Measurements from ENCODE around the gene BCL2L2. TPM values are rescaled to one million over a fixed set of nuclear protein-coding genes. Genes with fewer than 3 reads are reported as not detected.
"Not testable (repeated sequence)": the region's sequence is repeated elsewhere in the genome, so short reads cannot be mapped to it uniquely, and the experiment has no call there.

Gene BCL2L2
- total RNA-seq (ENCODE audit: unreplicated experiment): 32.6 TPM
- long read RNA-seq, partial matches to known transcripts: 0 of 1 reads
- long read RNA-seq, other reads (novel, unspliced or antisense): 1 of 1 reads

GRCh38 chr14:23306412-23307145 lies at the start of gene BCL2L2:
TSS of gene BCL2L2 (plus strand) at chr14:23306833. CDS start at chr14:23307768, 935 bp downstream.
- Mint-ChIP-seq H3K9me3 (ENCODE audit: unreplicated experiment) (peaks cover 9% of the 10 kb centered on the region), H3K4me3 (ENCODE audit: unreplicated experiment) (peak within 1 kb of the TSS; percentile 97), H3K4me1 (ENCODE audit: low read depth, unreplicated experiment) (peaks cover 8% of the 10 kb centered on the region), H3K27me3 (ENCODE audit: unreplicated experiment) (peaks cover 15% of the 10 kb centered on the region), H3K27ac (ENCODE audit: unreplicated experiment) (peak within 1 kb of the TSS; percentile 94), H3K36me3 (ENCODE audit: unreplicated experiment) (no peaks in the 10 kb centered on the region)
- no peak for TF ChIP-seq CTCF (IDR thresholded peaks at IDR 0.05; ENCODE audit: partially characterized antibody, unreplicated experiment)
- DNase-seq: peak; percentile 92

- no peaks in the 10 kb centered on the region for H3K4me1 Mint-ChIP-seq (ENCODE audit: low read depth, unreplicated experiment)
- no peaks in the 10 kb centered on the region for H3K9me3 Mint-ChIP-seq (ENCODE audit: unreplicated experiment)
- no peaks in the 10 kb centered on the region for H3K36me3 Mint-ChIP-seq (ENCODE audit: unreplicated experiment)
- H3K27ac Mint-ChIP-seq (ENCODE audit: unreplicated experiment): no peak overlapping the region
- peaks cover 2% of the 10 kb centered on the region for H3K27me3 Mint-ChIP-seq (ENCODE audit: unreplicated experiment)
- no peak overlapping the region for H3K4me3 Mint-ChIP-seq (ENCODE audit: unreplicated experiment)
- no peak for DNase-seq
- TF ChIP-seq CTCF (IDR thresholded peaks at IDR 0.05; ENCODE audit: partially characterized antibody, unreplicated experiment): no peak
Measured at GRCh38 chr14:23258256-23258655, 48.4 kb upstream of the BCL2L2 start.

GRCh38 chr14:23259426-23259825 lies 47.2 kb upstream of the BCL2L2 start:
- TF ChIP-seq CTCF (IDR thresholded peaks at IDR 0.05; ENCODE audit: partially characterized antibody, unreplicated experiment): no peak
- no peaks in the 10 kb centered on the region for H3K36me3 Mint-ChIP-seq (ENCODE audit: unreplicated experiment)
- no peak overlapping the region for H3K27ac Mint-ChIP-seq (ENCODE audit: unreplicated experiment)
- no peaks in the 10 kb centered on the region for H3K4me1 Mint-ChIP-seq (ENCODE audit: low read depth, unreplicated experiment)
- H3K27me3 Mint-ChIP-seq (ENCODE audit: unreplicated experiment): peaks cover 2% of the 10 kb centered on the region
- H3K9me3 Mint-ChIP-seq (ENCODE audit: unreplicated experiment): no peaks in the 10 kb centered on the region
- H3K4me3 Mint-ChIP-seq (ENCODE audit: unreplicated experiment): no peak overlapping the region
- DNase-seq: no peak

GRCh38 chr14:23260849-23261248 lies 45.8 kb upstream of the BCL2L2 start:
- not testable (repeated sequence) for H3K27me3 Mint-ChIP-seq (ENCODE audit: unreplicated experiment); H3K27ac Mint-ChIP-seq (ENCODE audit: unreplicated experiment); H3K36me3 Mint-ChIP-seq (ENCODE audit: unreplicated experiment)

GRCh38 chr14:23269193-23269592 lies 37.4 kb upstream of the BCL2L2 start:
- no peak for TF ChIP-seq CTCF (IDR thresholded peaks at IDR 0.05; ENCODE audit: partially characterized antibody, unreplicated experiment)
- Mint-ChIP-seq H3K9me3 (ENCODE audit: unreplicated experiment) (no peaks in the 10 kb centered on the region), H3K36me3 (ENCODE audit: unreplicated experiment) (no peaks in the 10 kb centered on the region), H3K27me3 (ENCODE audit: unreplicated experiment) (peaks cover 7% of the 10 kb centered on the region), H3K4me3 (ENCODE audit: unreplicated experiment) (no peak overlapping the region), H3K4me1 (ENCODE audit: low read depth, unreplicated experiment) (no peaks in the 10 kb centered on the region), H3K27ac (ENCODE audit: unreplicated experiment) (no peak overlapping the region)
- DNase-seq: no peak

More at GRCh38 chr14:23260849-23261248, 45.8 kb upstream of the BCL2L2 start:
- H3K4me3 Mint-ChIP-seq (ENCODE audit: unreplicated experiment); H3K4me1 Mint-ChIP-seq (ENCODE audit: low read depth, unreplicated experiment); DNase-seq; H3K9me3 Mint-ChIP-seq (ENCODE audit: unreplicated experiment): not testable (repeated sequence)
